H1 (cell line): ENCODE data around the gene HIPK2. TPM values are rescaled to one million over a fixed set of nuclear protein-coding genes. Genes with fewer than 3 reads are reported as not detected.

ENCODE experiments used
- CTCF ChIA-PET: fragments of 300-600 bp; sonication (Branson Sonifier 250); formaldehyde crosslinking; loops from one replicate; lab custom pipeline; 2021; ENCODE audit not compliant: partially characterized antibody; lab: Charles Lee
- POLR2A ChIA-PET: fragments of 300-600 bp; sonication (Branson Sonifier 250); formaldehyde crosslinking; loops from one replicate; lab custom pipeline; 2021; ENCODE audit warnings: inconsistent platforms; ENCODE audit not compliant: partially characterized antibody; lab: Charles Lee
- DNase-seq, 2 experiments: peaks; one replicate each; pipeline versions ENCODE4 v3.0.0 to v3.0.0-alpha.2; 2010 to 2022; ENCODE audit warnings: low spot score in 2 of 2, low read depth in 1 of 2, mixed read lengths in 1 of 2
- FAIRE-seq: peaks from 2 replicates; lab custom pipeline; 2011; peaks lifted over from hg19 to GRCh38; lab: Jason Lieb, UNC
- H2AFZ ChIP-seq: 2 replicates; pipeline ENCODE4 v1.8.1; 2012; ENCODE audit warnings: low read length, inconsistent platforms
- H2AK5ac ChIP-seq: 2 replicates; pipeline ENCODE4 v1.6.1; 2013; ENCODE audit warnings: low read depth, low read length
- H2BK120ac ChIP-seq: replicated peaks from 2 replicates; pipeline ENCODE3; 2013; ENCODE audit warnings: low read depth, low read length, inconsistent platforms
- H2BK12ac ChIP-seq: 2 replicates; pipeline ENCODE4 v1.6.1; 2013; ENCODE audit warnings: low read depth, low read length
- H2BK15ac ChIP-seq: 2 replicates; pipeline ENCODE4 v1.6.1; 2013; ENCODE audit warnings: low read length
- H2BK20ac ChIP-seq: 2 replicates; pipeline ENCODE4 v1.6.1; 2013; ENCODE audit warnings: low read length
- H2BK5ac ChIP-seq: 2 replicates; pipeline ENCODE4 v1.6.1; 2013; ENCODE audit warnings: low read depth, low read length
- H3K14ac ChIP-seq: 2 replicates; pipeline ENCODE4 v1.6.1; 2013; ENCODE audit warnings: inconsistent platforms; ENCODE audit not compliant: insufficient read length
- H3K18ac ChIP-seq: 2 replicates; pipeline ENCODE4 v1.6.1; 2013; ENCODE audit warnings: low read length; ENCODE audit errors: extremely low read depth
- H3K23ac ChIP-seq: 2 replicates; pipeline ENCODE4 v1.6.1; 2013; ENCODE audit warnings: inconsistent platforms; ENCODE audit not compliant: insufficient read length
- H3K23me2 ChIP-seq: 2 replicates; pipeline ENCODE4 v1.6.1; 2013; ENCODE audit warnings: low read depth, low read length
- H3K27ac ChIP-seq: 2 replicates; pipeline ENCODE4 v1.6.1; 2011; ENCODE audit warnings: low read depth, low read length, inconsistent platforms
- H3K27me3 ChIP-seq, 4 experiments: replicated peaks in 1 of 4; 1 replicate in 1 of 4; 2 replicates in 3 of 4; pipeline versions ENCODE4 v1.6.1 to v1.8.1; 2011 to 2013; ENCODE audit warnings: low read length in 3 of 4, mild to moderate bottlenecking in 3 of 4, inconsistent platforms in 2 of 4, mixed read lengths in 2 of 4, moderate library complexity in 1 of 4; ENCODE audit not compliant: control insufficient read depth in 3 of 4, insufficient read depth in 3 of 4; ENCODE audit errors: extremely low read depth in 1 of 4
- H3K36me3 ChIP-seq, 4 experiments: 2 replicates each; pipeline versions ENCODE4 v1.6.1 to v1.8.1; 2011 to 2013; ENCODE audit warnings: mild to moderate bottlenecking in 4 of 4, low read length in 3 of 4, moderate library complexity in 2 of 4, control low read depth in 1 of 4, inconsistent platforms in 1 of 4; ENCODE audit not compliant: insufficient read depth in 4 of 4, control insufficient read depth in 2 of 4
- H3K4ac ChIP-seq: replicated peaks from 2 replicates; pipeline ENCODE3; 2013; ENCODE audit warnings: low read length, low read depth, mixed read lengths, inconsistent platforms; ENCODE audit not compliant: insufficient read length
- H3K4me1 ChIP-seq, 4 experiments: replicated peaks in 1 of 4; 1 replicate in 1 of 4; 2 replicates in 3 of 4; pipeline versions ENCODE4 v1.6.1 to v1.8.1; 2011 to 2013; ENCODE audit warnings: low read length in 3 of 4, inconsistent platforms in 2 of 4, mixed read lengths in 1 of 4; ENCODE audit not compliant: insufficient read depth in 4 of 4, control insufficient read depth in 3 of 4
- H3K4me2 ChIP-seq, 2 experiments: 2 replicates each; pipeline versions ENCODE4 v1.6.1 to v1.8.1; 2011 to 2013; ENCODE audit warnings: low read depth in 2 of 2, low read length in 2 of 2, control low read depth in 1 of 2, inconsistent platforms in 1 of 2, mild to moderate bottlenecking in 1 of 2; ENCODE audit not compliant: insufficient read depth in 1 of 2
- H3K4me3 ChIP-seq, 4 experiments: fragments of 200-600, 300-600 bp in 1 of 4; sonication (generic), shearing (Covaris generic), sonication (Bioruptor Twin) in 1 of 4; 2 replicates each; pipeline versions ENCODE4 v1.5.1 to v1.8.1; 2011 to 2016; ENCODE audit warnings: low read length in 4 of 4, low read depth in 3 of 4, control low read depth in 2 of 4, inconsistent platforms in 2 of 4, mild to moderate bottlenecking in 2 of 4, mixed read lengths in 1 of 4, moderate library complexity in 1 of 4; ENCODE audit not compliant: insufficient read depth in 2 of 4; ENCODE audit errors: extremely low read depth in 1 of 4
- H3K56ac ChIP-seq: replicated peaks from 2 replicates; pipeline ENCODE3; 2013; ENCODE audit warnings: low read depth, mild to moderate bottlenecking, mixed read lengths, low read length, inconsistent platforms; ENCODE audit not compliant: insufficient read length
- H3K79me1 ChIP-seq: 2 replicates; pipeline ENCODE4 v1.6.1; 2013; ENCODE audit warnings: low read depth, low read length, control low read depth
- H3K79me2 ChIP-seq, 2 experiments: 2 replicates each; pipeline versions ENCODE4 v1.6.1 to v1.8.1; 2012 to 2013; ENCODE audit warnings: low read length in 2 of 2, mild to moderate bottlenecking in 2 of 2, inconsistent platforms in 1 of 2; ENCODE audit not compliant: insufficient read depth in 2 of 2, control insufficient read depth in 1 of 2
- H3K9ac ChIP-seq, 4 experiments: replicated peaks in 1 of 4; 1 replicate in 1 of 4; 2 replicates in 3 of 4; pipeline versions ENCODE4 v1.6.1 to v1.8.1; 2011 to 2013; ENCODE audit warnings: low read depth in 3 of 4, low read length in 3 of 4, control low read depth in 2 of 4, mild to moderate bottlenecking in 2 of 4, moderate library complexity in 2 of 4, inconsistent platforms in 1 of 4; ENCODE audit errors: extremely low read depth in 1 of 4
- H3K9me3 ChIP-seq, 2 experiments: 2 replicates each; pipeline versions ENCODE4 v1.6.1 to v1.8.1; 2012 to 2013; ENCODE audit warnings: mild to moderate bottlenecking in 2 of 2, moderate library complexity in 2 of 2, control low read depth in 1 of 2, inconsistent platforms in 1 of 2, low read depth in 1 of 2, low read length in 1 of 2, mixed read lengths in 1 of 2; ENCODE audit not compliant: insufficient read depth in 2 of 2
- H4K20me1 ChIP-seq, 2 experiments: replicated peaks in 1 of 2; 2 replicates each; pipeline versions ENCODE3 to v1.8.1; 2011 to 2013; ENCODE audit warnings: inconsistent platforms in 2 of 2, low read length in 2 of 2, mild to moderate bottlenecking in 1 of 2; ENCODE audit not compliant: insufficient read depth in 2 of 2, control insufficient read depth in 1 of 2
- H4K5ac ChIP-seq: 2 replicates; pipeline ENCODE4 v1.6.1; 2013; ENCODE audit warnings: low read length, low read depth, mixed read lengths, inconsistent platforms; ENCODE audit not compliant: insufficient read length
- H4K8ac ChIP-seq: 2 replicates; pipeline ENCODE4 v1.8.0; 2013; ENCODE audit warnings: mild to moderate bottlenecking, moderate library complexity, low read length, inconsistent platforms; ENCODE audit not compliant: insufficient read depth; ENCODE audit errors: extremely low read depth
- H4K91ac ChIP-seq: replicated peaks from 2 replicates; pipeline ENCODE3; 2013; ENCODE audit warnings: low read length, mixed read lengths, inconsistent platforms; ENCODE audit not compliant: insufficient read length
- BCL11A ChIP-seq, 2 experiments: IDR thresholded peaks; one replicate each; pipeline ENCODE4 v1.6.1; 2011; ENCODE audit warnings: low read depth in 2 of 2, low read length in 2 of 2, mild to moderate bottlenecking in 2 of 2
- MAX ChIP-seq: IDR thresholded peaks from 2 replicates; pipeline ENCODE4 v1.6.1; 2012; ENCODE audit warnings: inconsistent platforms
- TEAD4 ChIP-seq: IDR thresholded peaks from 2 replicates; pipeline ENCODE4 v1.6.1; 2012; ENCODE audit warnings: low read depth, low read length, inconsistent platforms, mixed read lengths
- WGBS, 2 experiments: shearing (Covaris generic) in 1 of 2; methylation state at CpG; one replicate each; pipeline versions ENCODE4 v1.1.6 to v1.1.7; 2013 to 2015; ENCODE audit warnings: low lambda C conversion rate in 2 of 2, mixed read lengths in 2 of 2, inconsistent platforms in 1 of 2, low coverage in 1 of 2, missing lambda C conversion rate in 1 of 2; ENCODE audit not compliant: insufficient replicate concordance in 2 of 2, insufficient coverage in 1 of 2, insufficient read length in 1 of 2; ENCODE audit errors: extremely low coverage in 1 of 2, missing lambda C conversion rate in 1 of 2; 5-methylcytosine and 5-hydroxymethylcytosine counted together
- polyA plus RNA-seq, 7 experiments: library from polyadenylated mRNA; depleted of rRNA in 3 of 7; stranded (reverse) in 5 of 7; unstranded in 2 of 7; fragments of >200 nt in 5 of 7; fragments of 200-250 nt in 2 of 7; gene quantifications; 1 replicate in 5 of 7; 2 replicates in 1 of 7; 4 replicates in 1 of 7; pipeline versions ENCODE4 v1.2.1 to v1.2.3, GENCODE V29; 2011 to 2013; ENCODE audit warnings: missing spikeins in 2 of 7, mixed read lengths in 2 of 7
- total RNA-seq: library from RNA; stranded (reverse); fragmentation: NEBNext Ultra II Directional; extraction: Animal tissue kit (Norgen Biotek cat#: 25700); gene quantifications from 2 replicates; pipeline ENCODE4 v1.2.1, GENCODE V29; 2021

HIPK2 gene
- total and polyA plus RNA-seq, 2 of the 8 experiments (the other 6 are each of a cell fraction or from before 2014, with no cell fraction given) = 8.3 to 24.3 TPM

- TF ChIP-seq BCL11A (IDR thresholded peaks at IDR 0.05; ENCODE audit: low read depth in 2 of 2, low read length in 2 of 2) (no peak), TEAD4 (peak; percentile 79), MAX (peak; percentile 36; the same call in 1 of the 2 replicates)
- TF ChIP-seq, all 59 proteins: peak for 2
- peaks cover 0 to 10% (median 5%) of the 10 kb centered on the region in 4 experiments; a peak in 5 of 7 replicates for H3K4me1 ChIP-seq
Observed at GRCh38 chr7:139541600-139542307, 236.0 kb downstream of the HIPK2 start.

More at GRCh38 chr7:139541600-139542307, 236.0 kb downstream of the HIPK2 start:
- Histone ChIP-seq H2AFZ (peak overlapping the region; percentile 60), H3K27me3 (no peaks in the 10 kb centered on the region; a peak in 1 of 7 replicates), H4K91ac (peak overlapping the region; percentile 61), H2BK15ac (peak overlapping the region; percentile 95; the same call in 1 of the 2 replicates), H3K56ac (no peak overlapping the region), H3K4me2 (peak overlapping the region in 1 of 2 experiments; percentile 15; a peak in 2 of 4 replicates), H3K79me1 (no peaks in the 10 kb centered on the region), H3K23ac (no peak overlapping the region), H3K9me3 (no peaks in the 10 kb centered on the region), H3K36me3 (no peaks in the 10 kb centered on the region), H4K8ac (peak overlapping the region; percentile 35), H3K18ac (no peak overlapping the region), H3K9ac (no peak overlapping the region; a peak in 1 of 7 replicates), H2BK5ac (no peak overlapping the region), H3K27ac (no peak overlapping the region), H2BK120ac (no peak overlapping the region), H3K14ac (no peak overlapping the region), H3K4me3 (no peak overlapping the region), H4K5ac (no peak overlapping the region), H3K23me2 (no peaks in the 10 kb centered on the region), H3K4ac (no peak overlapping the region), H4K20me1 (no peaks in the 10 kb centered on the region), H2AK5ac (peak overlapping the region; percentile 49; the same call in 1 of the 2 replicates), H3K79me2 (no peaks in the 10 kb centered on the region), H2BK20ac (peak overlapping the region; percentile 8; the same call in 1 of the 2 replicates), H2BK12ac (no peak overlapping the region)
- 84% methylated on average over 21 of the region's 21 CpGs; no CpG with 5 or more reads in 1 of the 2 experiments for WGBS, 2 experiments
- FAIRE-seq (no peak), DNase-seq (no peak)
- ChIA-PET CTCF (interaction anchor here (0.7 to 3.2 kb wide), 14 partner anchors 10 to 538 kb away, joined by 3 to 17 read pairs (median 4); no protein-coding TSS in a partner anchor), POLR2A (interaction anchor here (0.9 kb wide), 1 partner anchor 19 kb away, joined by 4 read pairs; no protein-coding TSS in a partner anchor)
